Vagina (tissue), 2 donors: ENCODE data around the gene CIBAR2.

ENCODE experiments used
- CTCF ChIP-seq, 3 experiments: fragments of 450-650 bp in 2 of 3; fragments of 200-600 bp in 1 of 3; sonication (generic) in 1 of 3; IDR thresholded peaks; one replicate each; pipeline ENCODE4 v1.5.1; 2017 to 2019; ENCODE audit warnings: antibody characterized with exemption in 3 of 3, mild to moderate bottlenecking in 2 of 3, moderate library complexity in 2 of 3
- POLR2A ChIP-seq, 2 donors: fragments of 450-650 bp; IDR thresholded peaks; one replicate each; pipeline ENCODE4 v1.6.1; 2017; ENCODE audit warnings: antibody characterized with exemption in 2 of 2, mild to moderate bottlenecking in 2 of 2, moderate library complexity in 2 of 2
- POLR2AphosphoS5 ChIP-seq, 2 donors: sonication (generic); formaldehyde crosslinking; IDR thresholded peaks; one replicate each; pipeline ENCODE4 v1.9.0; 2017; ENCODE audit warnings: antibody characterized with exemption in 2 of 2, mild to moderate bottlenecking in 2 of 2, low read depth in 1 of 2; ENCODE audit not compliant: insufficient read depth in 1 of 2

GRCh38 chr16:85132456-85133289 is 20.4 kb upstream of the CIBAR2 start:
- TF ChIP-seq CTCF (IDR thresholded peaks at IDR 0.05) (no peak), POLR2AphosphoS5 (IDR thresholded peaks at IDR 0.05; ENCODE audit: insufficient read depth in 1 of 2, low read depth in 1 of 2) (no peak), POLR2A (IDR thresholded peaks at IDR 0.05) (no peak)
